GM19455 (cell line): Measurements from ENCODE around the gene WDR19.
"Not testable (repeated sequence)": the region's sequence is repeated elsewhere in the genome, so short reads cannot be mapped to it uniquely, and the experiment has no call there.

Experiments used
- ATAC-seq: cut with Tn5 transposase; IDR thresholded peaks from one replicate; pipeline ENCODE4 v1.9.1; 2021; ENCODE audit not compliant: unreplicated experiment

Gene WDR19

GRCh38 chr4:39181905-39182638, at the start of gene WDR19:
TSS of gene WDR19 (plus strand) at chr4:39182529. CDS start at chr4:39182558, 29 bp downstream.
- ATAC-seq = peak; percentile 99

DNA sequence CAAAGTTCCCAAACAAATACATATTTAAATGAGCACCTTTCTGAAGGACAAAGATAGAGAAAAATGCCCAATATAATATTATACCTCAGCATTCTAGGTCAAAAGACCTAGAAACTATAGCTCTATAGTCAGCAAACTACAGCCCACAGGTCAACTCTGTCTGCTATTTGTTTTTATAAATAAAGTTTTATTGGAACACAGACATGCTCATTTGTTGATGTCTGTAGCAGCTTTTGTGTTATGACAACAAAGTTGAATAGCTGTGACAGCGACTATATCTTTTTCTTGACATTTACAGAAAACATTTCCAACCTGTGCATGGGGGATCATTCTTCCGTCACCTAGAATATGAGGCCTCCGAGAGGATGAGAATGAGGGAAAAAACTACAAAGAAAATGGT, 48.7 kb upstream of the WDR19 start:
- ATAC-seq = no peak

DNA sequence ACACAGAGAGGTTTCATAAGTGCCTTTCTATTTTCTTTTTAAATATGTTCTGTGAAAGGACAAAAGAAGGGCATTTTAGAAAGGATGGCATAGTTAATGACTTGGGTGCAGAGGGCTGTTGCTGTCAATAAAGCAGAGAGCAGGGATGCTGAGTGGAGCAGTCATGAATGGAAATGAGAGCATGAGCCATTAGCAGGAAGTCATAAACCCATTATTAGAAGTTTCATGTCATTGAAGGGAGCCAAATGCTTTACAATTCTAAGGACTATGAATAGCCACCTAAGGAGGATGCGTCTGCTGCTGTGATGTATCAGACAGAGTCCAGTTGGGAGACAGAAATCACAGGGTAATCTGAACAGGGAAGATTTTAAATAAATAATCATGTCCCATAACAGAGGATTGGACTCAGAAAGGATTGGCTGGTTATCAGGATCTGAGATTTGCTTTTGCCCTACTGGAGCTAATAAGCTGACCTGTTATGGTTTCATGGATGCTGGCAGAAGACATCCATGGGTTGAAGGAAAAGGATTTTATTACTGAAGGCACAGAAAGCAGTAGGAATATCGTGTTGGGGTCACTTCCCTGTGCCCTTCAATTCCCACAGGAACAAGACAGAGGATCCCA, 47.5 kb upstream of the WDR19 start:
- ATAC-seq = peak; percentile 11

DNA sequence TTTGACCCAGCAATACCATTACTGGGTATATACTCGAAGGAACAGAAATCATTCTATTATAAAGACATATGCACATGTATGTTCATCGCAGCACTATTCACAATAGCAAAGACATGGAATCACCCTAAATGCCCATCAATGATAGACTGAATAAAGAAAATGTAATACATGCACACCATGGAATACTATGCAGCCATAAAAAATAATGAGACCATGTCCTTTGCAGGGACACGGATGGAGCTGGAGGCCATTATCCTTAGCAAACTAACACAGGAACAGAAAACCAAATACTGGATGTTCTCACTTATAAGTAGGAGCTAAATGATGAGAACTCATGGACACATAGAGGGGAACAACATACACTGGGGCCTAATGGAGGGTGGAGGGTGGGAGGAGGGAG, 44.1 kb upstream of the WDR19 start:
- not testable (repeated sequence) for ATAC-seq

DNA sequence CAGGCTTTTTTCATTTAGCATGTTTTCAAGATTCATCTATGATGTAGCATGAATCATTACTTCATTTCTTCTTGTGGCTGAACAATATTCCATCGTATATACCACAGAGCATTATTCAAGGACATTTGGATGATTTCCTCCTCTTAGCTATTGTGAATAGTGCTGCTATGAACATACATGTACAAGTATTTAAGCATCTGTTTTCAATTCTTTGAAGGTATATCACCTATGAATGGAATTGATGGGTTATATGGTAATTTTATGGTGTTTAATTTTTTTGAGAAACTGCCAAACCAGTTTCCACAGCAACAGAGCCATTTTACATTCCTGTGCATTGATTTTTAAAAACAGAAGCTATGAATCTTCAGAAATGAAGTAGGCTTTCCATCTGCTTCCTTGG, 36.1 kb upstream of the WDR19 start:
- no peak for ATAC-seq

- no peak for ATAC-seq
Observed at GRCh38 chr4:39154009-39154408, 28.3 kb upstream of the WDR19 start.

GRCh38 chr4:39157520-39157919, 24.8 kb upstream of the WDR19 start:
- no peak for ATAC-seq

DNA sequence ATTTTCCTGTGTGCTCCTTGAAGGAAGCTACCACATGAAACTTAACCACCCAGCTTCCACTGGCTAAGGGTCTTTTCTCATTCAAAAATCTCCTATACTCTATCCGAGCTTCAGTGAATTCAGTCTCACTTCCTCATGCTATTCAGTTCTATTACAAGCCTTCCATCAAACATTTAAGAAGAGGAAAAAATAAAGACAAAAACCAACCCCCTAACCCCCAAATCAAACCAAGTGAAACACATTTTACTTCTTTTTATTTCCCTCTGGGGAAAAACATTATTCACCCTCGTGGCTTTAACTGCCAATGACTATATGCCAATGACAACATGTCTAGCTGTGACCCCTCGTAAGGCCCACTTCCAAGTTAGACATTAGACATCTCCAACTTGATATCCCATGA, 16.2 kb upstream of the WDR19 start:
- no peak for ATAC-seq

DNA sequence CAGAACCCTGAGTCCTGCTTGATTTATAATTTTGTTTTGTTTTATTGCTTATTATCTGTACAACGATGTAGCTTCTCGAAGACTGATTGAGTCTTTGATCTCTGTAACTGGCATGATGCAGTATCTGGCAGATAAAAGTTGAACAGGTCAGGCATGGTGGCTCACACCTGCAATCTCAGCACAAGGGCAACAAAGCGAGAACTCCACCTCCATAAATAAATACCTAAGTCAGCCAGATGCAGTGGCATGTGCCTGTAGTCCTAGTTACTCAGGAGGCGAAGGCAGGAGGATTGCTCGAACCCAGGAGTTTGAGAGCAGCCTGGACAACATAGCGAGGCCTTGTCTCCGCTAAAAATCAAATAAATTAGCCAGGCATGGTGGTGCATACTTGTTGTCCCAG, 15.7 kb upstream of the WDR19 start:
- no peak for ATAC-seq

DNA sequence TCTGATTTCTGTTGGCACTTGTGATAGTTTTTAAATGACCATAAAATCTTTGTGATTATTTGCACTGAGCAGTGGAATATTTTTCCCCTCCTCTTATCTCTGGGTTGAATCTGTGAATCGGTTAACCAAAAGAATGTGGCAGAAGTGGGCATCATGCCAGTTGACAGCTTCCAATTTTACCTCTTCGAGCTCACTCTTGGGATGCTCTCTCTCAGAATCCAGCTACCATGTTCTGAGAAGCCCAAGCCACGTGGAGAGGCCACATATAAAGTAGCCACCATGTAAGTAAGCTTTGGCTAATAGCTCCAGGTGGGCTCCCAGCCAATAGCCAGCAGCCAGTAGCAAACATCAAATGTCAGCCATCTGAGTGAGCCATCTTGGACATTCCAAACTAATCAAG, 12.9 kb upstream of the WDR19 start:
- ATAC-seq = no peak

DNA sequence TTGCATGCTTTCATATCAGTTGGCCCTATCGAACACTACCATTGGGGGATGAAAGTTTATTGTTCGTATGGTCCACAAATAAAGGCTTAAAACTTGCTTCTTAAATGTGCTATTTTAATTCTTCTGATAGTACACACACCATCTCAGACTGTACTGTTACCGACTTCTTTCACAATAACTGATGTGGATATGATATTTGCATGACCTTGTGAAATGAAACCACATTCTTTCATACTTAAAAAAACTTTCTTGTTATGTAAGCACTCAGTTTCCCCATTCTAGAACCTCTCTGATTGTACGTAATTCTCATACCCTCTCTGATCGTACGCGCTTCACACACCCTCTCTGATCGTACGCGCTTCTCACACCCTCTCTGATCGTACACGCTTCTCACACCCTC, 12.0 kb upstream of the WDR19 start:
- ATAC-seq = no peak

DNA sequence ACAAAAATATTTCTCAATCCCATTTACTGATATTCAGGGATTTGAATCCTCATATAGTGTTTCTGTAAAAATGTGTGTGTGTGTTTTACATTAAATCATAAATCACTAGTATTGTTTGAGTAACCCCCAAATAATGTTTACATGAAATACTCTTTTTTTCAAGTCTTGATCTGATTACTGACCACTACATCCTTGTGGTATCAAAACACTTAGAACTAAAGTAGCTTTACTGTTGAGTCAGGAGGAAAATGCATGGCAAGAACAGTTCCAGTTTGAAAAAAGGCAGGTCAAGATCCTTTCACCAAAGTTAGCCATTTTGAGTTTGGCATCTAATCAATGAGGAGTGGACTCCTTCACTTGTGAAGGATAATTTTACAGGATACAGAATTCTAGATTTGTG, 3.6 kb upstream of the WDR19 start:
- no peak for ATAC-seq

- ATAC-seq = no peak
Observed at GRCh38 chr4:39179681-39180080, 2.6 kb upstream of the WDR19 start.

DNA sequence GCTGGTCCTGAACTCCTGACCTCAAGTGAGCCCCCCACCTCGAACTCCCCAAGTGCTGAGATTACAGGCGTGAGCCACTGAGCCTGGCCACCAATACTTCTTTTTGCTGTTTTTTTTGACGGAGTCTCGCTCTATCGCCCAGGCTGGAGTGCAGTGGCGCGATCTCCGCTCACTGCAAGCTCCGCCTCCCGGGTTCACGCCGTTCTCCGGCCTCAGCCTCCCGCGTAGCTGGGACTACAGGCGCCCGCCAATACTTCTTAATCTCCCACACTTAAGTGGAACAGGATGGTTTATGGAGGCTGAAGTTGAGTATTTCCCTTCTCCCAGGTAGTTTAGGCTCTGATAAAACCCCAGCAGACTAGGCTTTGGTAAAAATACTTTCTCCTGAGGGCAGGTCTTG, 1.7 kb upstream of the WDR19 start:
- not testable (repeated sequence) for ATAC-seq

- ATAC-seq = no peak
Observed at GRCh38 chr4:39181520-39181904, 817 bp upstream of the WDR19 start.

DNA sequence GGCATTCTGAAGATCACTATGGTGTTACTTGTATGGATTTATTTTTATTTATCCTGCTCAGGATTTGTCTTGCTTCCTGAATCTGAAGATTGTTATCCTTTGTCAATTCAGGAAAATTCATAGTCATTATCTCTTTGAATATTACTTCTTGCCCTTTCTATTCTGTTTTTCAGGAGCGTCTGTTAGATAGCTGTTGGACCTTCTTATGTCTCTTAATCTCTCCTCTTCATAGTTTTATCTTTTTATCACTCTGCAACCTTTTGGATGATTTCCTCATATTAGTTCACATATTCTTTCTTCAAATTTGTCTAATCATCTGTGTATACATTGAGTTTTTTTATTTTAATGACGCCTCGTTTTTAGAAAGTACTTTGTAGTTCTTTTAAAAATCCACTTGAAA, 19.6 kb downstream of the WDR19 start:
- no peak for ATAC-seq

- no peak for ATAC-seq
Observed at GRCh38 chr4:39204543-39204942, 22.2 kb downstream of the WDR19 start.

GRCh38 chr4:39205000-39205399, 22.7 kb downstream of the WDR19 start:
- no peak for ATAC-seq

DNA sequence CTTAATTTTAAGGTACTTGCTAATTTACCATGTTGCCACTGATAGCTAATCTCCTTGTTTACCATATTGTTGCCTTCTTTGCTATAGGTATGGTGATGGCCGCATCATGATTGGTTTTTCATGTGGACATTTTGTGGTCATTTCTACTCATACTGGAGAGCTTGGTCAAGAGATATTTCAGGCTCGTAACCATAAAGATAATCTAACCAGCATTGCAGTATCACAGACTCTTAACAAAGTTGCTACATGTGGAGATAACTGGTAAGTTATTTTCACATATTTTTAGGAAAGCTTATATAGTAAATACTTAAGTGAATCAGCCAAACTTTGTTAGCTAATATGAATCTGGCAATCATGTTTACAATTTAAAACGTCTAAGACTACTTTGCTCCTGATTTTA, 23.1 kb downstream of the WDR19 start:
- no peak for ATAC-seq

- no peak for ATAC-seq
Observed at GRCh38 chr4:39227906-39228305, 45.6 kb downstream of the WDR19 start.

DNA sequence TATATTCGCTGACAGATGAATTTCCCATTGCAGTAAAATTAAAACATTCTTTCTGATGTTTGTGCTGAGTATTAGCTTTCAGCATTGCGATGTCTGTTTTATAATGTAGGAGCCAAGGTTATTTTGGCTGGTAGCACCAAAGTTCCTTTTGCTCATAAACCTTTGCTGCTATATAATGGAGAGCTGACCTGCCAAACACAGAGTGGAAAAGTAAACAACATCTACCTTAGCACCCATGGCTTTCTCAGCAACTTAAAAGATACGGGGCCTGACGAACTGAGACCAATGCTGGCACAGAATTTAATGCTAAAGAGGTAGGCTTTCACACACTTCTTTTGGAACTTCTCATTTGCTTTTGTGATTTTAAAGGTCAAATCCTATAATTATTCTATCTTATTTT, 46.0 kb downstream of the WDR19 start:
- no peak for ATAC-seq

- no peak for ATAC-seq
Observed at GRCh38 chr4:39230462-39230861, 48.1 kb downstream of the WDR19 start.

DNA sequence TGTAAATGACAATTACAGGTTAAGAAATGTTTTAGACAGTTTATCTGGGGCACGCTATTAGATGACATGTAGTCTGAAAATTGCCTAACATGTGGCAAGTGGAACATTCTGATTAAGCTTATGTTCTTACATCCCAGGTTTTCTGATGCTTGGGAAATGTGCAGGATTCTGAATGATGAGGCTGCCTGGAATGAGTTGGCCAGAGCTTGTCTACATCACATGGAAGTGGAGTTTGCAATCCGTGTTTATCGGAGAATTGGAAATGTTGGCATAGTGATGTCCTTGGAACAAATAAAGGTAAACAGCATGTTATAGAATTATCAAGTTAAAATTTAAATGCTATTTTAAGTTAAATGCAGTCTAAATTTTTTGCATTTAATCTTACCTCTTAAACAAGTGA, 49.3 kb downstream of the WDR19 start:
- ATAC-seq = no peak
